Heart left ventricle (tissue), 16 donors: ENCODE results near the gene TMEM156. TPM values are rescaled to one million over a fixed set of nuclear protein-coding genes. Genes with fewer than 3 reads are reported as not detected.

Experiments used
- ATAC-seq, 4 donors: fragments of 200-7000 bp; cut with Tn5 transposase; one replicate each; pipeline ENCODE4 v1.9.1; 2020 to 2022; ENCODE audit warnings: moderate library complexity in 4 of 4, mild to moderate bottlenecking in 3 of 4, moderate number of reproducible peaks in 1 of 4
- DNase-seq, 5 donors: peaks; one replicate each; pipeline ENCODE4 v3.0.0-alpha.2; 2020
- H3K27ac ChIP-seq, 12 donors: fragments of 200-600 bp; sonication (generic) in 4 of 12; one replicate each; pipeline versions ENCODE4 v1.5.0 to v1.8.0; 2016 to 2022; ENCODE audit warnings: mild to moderate bottlenecking in 2 of 12
- H3K27me3 ChIP-seq, 9 donors: fragments of 200-600 bp; sonication (generic) in 2 of 9; one replicate each; pipeline versions ENCODE4 v1.5.1 to v1.8.0; 2016 to 2022; ENCODE audit warnings: mild to moderate bottlenecking in 3 of 9
- H3K36me3 ChIP-seq, 9 donors: fragments of 200-600 bp; sonication (generic) in 2 of 9; one replicate each; pipeline versions ENCODE4 v1.5.0 to v1.8.0; 2018 to 2022; ENCODE audit warnings: mild to moderate bottlenecking in 2 of 9
- H3K4me1 ChIP-seq, 12 donors: fragments of 200-600 bp; sonication (generic) in 4 of 12; one replicate each; pipeline versions ENCODE4 v1.5.0 to v1.8.0; 2016 to 2022; ENCODE audit warnings: mild to moderate bottlenecking in 3 of 12
- H3K4me3 ChIP-seq, 12 donors: fragments of 200-600 bp; sonication (generic) in 4 of 12; one replicate each; pipeline versions ENCODE4 v1.5.0 to v1.8.0; 2017 to 2022; ENCODE audit warnings: mild to moderate bottlenecking in 9 of 12, moderate library complexity in 4 of 12
- H3K9me3 ChIP-seq, 12 donors: fragments of 200-600 bp; sonication (generic) in 4 of 12; one replicate each; pipeline versions ENCODE4 v1.5.0 to v1.8.0; 2016 to 2022; ENCODE audit warnings: mild to moderate bottlenecking in 1 of 12
- POLR2A ChIP-seq, 2 donors: fragments of 450-650 bp; IDR thresholded peaks; one replicate each; pipeline ENCODE4 v1.6.1; 2017; ENCODE audit warnings: antibody characterized with exemption in 2 of 2, mild to moderate bottlenecking in 2 of 2, moderate library complexity in 2 of 2
- WGBS, 4 donors: extraction: QIAGEN DNeasy Blood & Tissue Kit in 2 of 4; methylation state at CpG; one replicate each; pipeline versions ENCODE4 v1.1.5 to v1.1.7; 2013 to 2018; 5-methylcytosine and 5-hydroxymethylcytosine counted together
- intact Hi-C, 10 donors: fragments of 100-400 bp; cut with DNase I; formaldehyde crosslinking; loops; one replicate each; pipeline versions ENCODE4 v1.11.1 to v1.14.2; 2022
- long read RNA-seq, 3 donors: library from polyadenylated mRNA; unstranded; transcript quantifications; one replicate each; pipeline ENCODE4 v2.0.0, GENCODE V29; 2020 to 2021
- polyA plus RNA-seq, 2 donors: library from polyadenylated mRNA; stranded (reverse); fragments of 200-250 nt; gene quantifications; one replicate each; pipeline ENCODE4 v1.2.3, GENCODE V29; 2013
- total RNA-seq, 9 donors: library from RNA; depleted of rRNA in 2 of 9; stranded (reverse); fragments of >200 nt in 2 of 9; fragmentation: NEBNext Ultra II Directional in 3 of 9; extraction: Animal tissue kit (Norgen Biotek cat#: 25700) in 3 of 9; gene quantifications; one replicate each; pipeline versions ENCODE4 v1.1.0 to v1.2.4, GENCODE V29; 2016 to 2023
- TF ChIP-seq, protein P1 (sequence below), 12 donors: fragments of 200-600 bp; sonication (generic) in 4 of 12; IDR thresholded peaks; one replicate each; pipeline versions ENCODE4 v1.5.0 to v1.8.0; 2018 to 2022; ENCODE audit warnings: antibody characterized with exemption in 12 of 12, mild to moderate bottlenecking in 5 of 12
- donor health status: ischemic (EF 13 %, LVEDD 7.1; RV severe dilation, severe dysfunction).
- donor health status: healthy with polysubstance abuse.
- donor health status: DM: no; HTN: yes; CAD: no.
- donor health status: DM: no; HTN: no; CAD: no.
- donor health status: ischemic (EF 25% LVEDD 6.9; RV normal size, moderate dysfunction).
- donor health status: ischemic (EF 25% LVEDD 5.7; RV mildly dilated, moderate dysfunction).
- donor health status: healthy.
- donor health status: DM: yes; HTN: yes; CAD: no.
- donor health status: ischemic (EF 35%, LVEDD 5.7; RV mildly dilated, moderate dysfunction).
- donor health status: nonischemic (EF 11% LVEDD 7.7; RV severe dilation, severe dysfunction).
- donor health status: DM: yes; HTN: yes; CAD: no.
- donor health status: PGD.
- donor health status: ischemic (EF 29% LVEDD 5.4; RV normal size, mild dysfunction).
- donor health status: nonischemic (EF 23%, LVEDD 6.1; RV moderate dilation, normal function).

The TMEM156 gene, protein sequence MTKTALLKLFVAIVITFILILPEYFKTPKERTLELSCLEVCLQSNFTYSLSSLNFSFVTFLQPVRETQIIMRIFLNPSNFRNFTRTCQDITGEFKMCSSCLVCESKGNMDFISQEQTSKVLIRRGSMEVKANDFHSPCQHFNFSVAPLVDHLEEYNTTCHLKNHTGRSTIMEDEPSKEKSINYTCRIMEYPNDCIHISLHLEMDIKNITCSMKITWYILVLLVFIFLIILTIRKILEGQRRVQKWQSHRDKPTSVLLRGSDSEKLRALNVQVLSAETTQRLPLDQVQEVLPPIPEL
- 1 to 10 TPM in 1 of 9 donors, under 1 TPM in 1, not detected in 7; 0.14 to 2.3 TPM for total RNA-seq
- under 1 TPM in 1 of 2 donors, not detected in 1; 0.06 TPM for polyA plus RNA-seq
- long read RNA-seq, donor 1: 0 reads
- long read RNA-seq, donor 2: 0 reads
- long read RNA-seq, donor 3: 0 reads

- 80 to 83% (median 81%) methylated on average over 5 of the region's 5 CpGs for WGBS, 4 donors
- intact Hi-C loops: no loop called here
- Histone ChIP-seq H3K9me3 (no peaks in the 10 kb centered on the region), H3K27me3 (no peaks in the 10 kb centered on the region), H3K36me3 (no peaks in the 10 kb centered on the region), H3K4me3 (peak within 1 kb of the TSS in 1 of 12 donors; percentile 46), H3K4me1 (peaks cover 0 to 18% (median 0%) of the 10 kb centered on the region in 12 donors), H3K27ac (peak within 1 kb of the TSS in 1 of 12 donors; percentile 51)
- TF ChIP-seq, protein P1, sequence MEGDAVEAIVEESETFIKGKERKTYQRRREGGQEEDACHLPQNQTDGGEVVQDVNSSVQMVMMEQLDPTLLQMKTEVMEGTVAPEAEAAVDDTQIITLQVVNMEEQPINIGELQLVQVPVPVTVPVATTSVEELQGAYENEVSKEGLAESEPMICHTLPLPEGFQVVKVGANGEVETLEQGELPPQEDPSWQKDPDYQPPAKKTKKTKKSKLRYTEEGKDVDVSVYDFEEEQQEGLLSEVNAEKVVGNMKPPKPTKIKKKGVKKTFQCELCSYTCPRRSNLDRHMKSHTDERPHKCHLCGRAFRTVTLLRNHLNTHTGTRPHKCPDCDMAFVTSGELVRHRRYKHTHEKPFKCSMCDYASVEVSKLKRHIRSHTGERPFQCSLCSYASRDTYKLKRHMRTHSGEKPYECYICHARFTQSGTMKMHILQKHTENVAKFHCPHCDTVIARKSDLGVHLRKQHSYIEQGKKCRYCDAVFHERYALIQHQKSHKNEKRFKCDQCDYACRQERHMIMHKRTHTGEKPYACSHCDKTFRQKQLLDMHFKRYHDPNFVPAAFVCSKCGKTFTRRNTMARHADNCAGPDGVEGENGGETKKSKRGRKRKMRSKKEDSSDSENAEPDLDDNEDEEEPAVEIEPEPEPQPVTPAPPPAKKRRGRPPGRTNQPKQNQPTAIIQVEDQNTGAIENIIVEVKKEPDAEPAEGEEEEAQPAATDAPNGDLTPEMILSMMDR (IDR thresholded peaks at IDR 0.05): no peak
- TF ChIP-seq POLR2A (IDR thresholded peaks at IDR 0.05): no peak
- no peak for DNase-seq
- no peak for ATAC-seq
Measured at GRCh38 chr4:39032218-39033085, at the start of gene TMEM156. Gene TMEM156, minus strand, starts transcription at chr4:39032409. Its CDS starts 96 bp downstream, at chr4:39032313.

DNA sequence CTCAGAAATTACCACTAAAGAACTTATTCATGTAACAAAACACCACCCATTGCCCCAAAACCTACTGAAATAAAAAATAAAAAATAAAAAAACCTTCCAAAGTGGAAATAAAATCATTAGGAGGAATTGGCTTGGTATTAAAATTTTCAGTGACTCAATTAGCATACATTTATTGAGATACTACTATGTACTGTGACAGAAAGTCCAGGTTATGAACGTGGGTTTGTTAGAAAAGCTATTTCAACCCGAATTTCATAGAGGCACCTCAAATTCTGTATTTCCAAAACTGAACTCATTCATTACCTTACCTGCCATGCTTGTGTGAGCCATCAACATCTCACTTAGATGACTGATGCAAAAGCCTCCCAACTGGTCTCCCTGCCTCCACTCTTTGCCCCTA, 46.6 kb upstream of the TMEM156 start:
- Histone ChIP-seq H3K4me1 (no peaks in the 10 kb centered on the region), H3K4me3 (no peak overlapping the region), H3K27me3 (no peaks in the 10 kb centered on the region), H3K9me3 (no peaks in the 10 kb centered on the region), H3K27ac (no peak overlapping the region), H3K36me3 (peaks cover 0 to 35% (median 19%) of the 10 kb centered on the region in 9 donors)
- ATAC-seq (no peak), DNase-seq (no peak)
- intact Hi-C loops: no loop called here
- 94 to 97% (median 95%) methylated on average over 2 of the region's 2 CpGs for WGBS, 4 donors
- TF ChIP-seq, protein P1 (IDR thresholded peaks at IDR 0.05): no peak
- TF ChIP-seq POLR2A (IDR thresholded peaks at IDR 0.05): no peak

- 77 to 84% (median 80%) methylated on average over 3 of the region's 3 CpGs for WGBS, 4 donors
- ATAC-seq (no peak), DNase-seq (no peak)
- Histone ChIP-seq H3K27ac (peak overlapping the region in 1 of 12 donors; percentile 27), H3K4me3 (no peak overlapping the region), H3K36me3 (no peaks in the 10 kb centered on the region), H3K4me1 (peaks cover 0 to 14% (median 0%) of the 10 kb centered on the region in 12 donors), H3K27me3 (no peaks in the 10 kb centered on the region), H3K9me3 (no peaks in the 10 kb centered on the region)
- intact Hi-C loops: loop anchor here in 1 of 10 donors (5.0 kb wide), 1 partner anchor 183 kb away; no protein-coding TSS in a partner anchor
- TF ChIP-seq POLR2A (IDR thresholded peaks at IDR 0.05): no peak
- TF ChIP-seq, protein P1 (IDR thresholded peaks at IDR 0.05): no peak
Measured at GRCh38 chr4:39068907-39069306, 36.7 kb upstream of the TMEM156 start.

- H3K27me3 ChIP-seq: no peaks in the 10 kb centered on the region
- H3K36me3 ChIP-seq: no peaks in the 10 kb centered on the region
- WGBS, 4 donors: 87 to 96% (median 95%) methylated on average over 3 of the region's 3 CpGs
- H3K27ac ChIP-seq: no peak overlapping the region
- no peak for TF ChIP-seq POLR2A (IDR thresholded peaks at IDR 0.05)
- TF ChIP-seq, protein P1 (IDR thresholded peaks at IDR 0.05): no peak
- DNase-seq (no peak), ATAC-seq (no peak)
- H3K4me3 ChIP-seq: no peak overlapping the region
- H3K9me3 ChIP-seq: no peaks in the 10 kb centered on the region
- intact Hi-C loops: loop anchor here in 1 of 10 donors (5.0 kb wide), 1 partner anchor 185 kb away; no protein-coding TSS in a partner anchor
- peaks cover 0 to 14% (median 0%) of the 10 kb centered on the region in 12 donors for H3K4me1 ChIP-seq
Measured at GRCh38 chr4:39067451-39067850, 35.2 kb upstream of the TMEM156 start.
